Heart right ventricle (tissue), 16 donors: Measurements from ENCODE around the gene TAF12. TPM values are rescaled to one million over a fixed set of nuclear protein-coding genes. Genes with fewer than 3 reads are reported as not detected.
A peak's percentile ranks its signal among the peaks of the same experiment; 100 is the strongest.

Experiments
- ATAC-seq, 8 donors: fragments of 200-7000 bp; cut with Tn5 transposase; one replicate each; pipeline ENCODE4 v1.9.1; 2020; ENCODE audit warnings: mild to moderate bottlenecking in 8 of 8, moderate library complexity in 8 of 8, moderate number of reproducible peaks in 1 of 8
- DNase-seq, 2 donors: peaks; one replicate each; pipeline ENCODE4 v3.0.0-alpha.2; 2020
- H3K27ac ChIP-seq, 10 donors: fragments of 200-600 bp; sonication (generic) in 2 of 10; one replicate each; pipeline versions ENCODE4 v1.5.0 to v1.8.0; 2020 to 2022; ENCODE audit warnings: mild to moderate bottlenecking in 3 of 10
- H3K27me3 ChIP-seq, 7 donors: fragments of 200-600 bp; one replicate each; pipeline ENCODE4 v1.8.0; 2021 to 2022; ENCODE audit warnings: mild to moderate bottlenecking in 2 of 7
- H3K36me3 ChIP-seq, 9 donors: fragments of 200-600 bp; sonication (generic) in 1 of 9; one replicate each; pipeline versions ENCODE4 v1.5.0 to v1.8.0; 2020 to 2022; ENCODE audit warnings: mild to moderate bottlenecking in 2 of 9
- H3K4me1 ChIP-seq, 9 donors: fragments of 200-600 bp; sonication (generic) in 1 of 9; one replicate each; pipeline versions ENCODE4 v1.5.0 to v1.8.0; 2020 to 2022; ENCODE audit warnings: mild to moderate bottlenecking in 4 of 9
- H3K4me3 ChIP-seq, 10 donors: fragments of 200-600 bp; sonication (generic) in 2 of 10; one replicate each; pipeline versions ENCODE4 v1.5.0 to v1.8.0; 2020 to 2022; ENCODE audit warnings: mild to moderate bottlenecking in 7 of 10, moderate library complexity in 2 of 10
- H3K9me3 ChIP-seq, 11 donors: fragments of 200-600 bp in 10 of 11; sonication (generic) in 2 of 11; one replicate each; pipeline versions ENCODE4 v1.5.0 to v1.8.0; 2013 to 2022; ENCODE audit warnings: mild to moderate bottlenecking in 2 of 11, control low read depth in 1 of 11, moderate library complexity in 1 of 11
- WGBS, 2 donors: extraction: QIAGEN DNeasy Blood & Tissue Kit; methylation state at CpG; one replicate each; pipeline ENCODE4 v1.1.7; 2013; ENCODE audit warnings: inconsistent platforms in 1 of 2; 5-methylcytosine and 5-hydroxymethylcytosine counted together
- intact Hi-C, 10 donors: fragments of 100-400 bp; cut with DNase I; formaldehyde crosslinking; loops; one replicate each; pipeline versions ENCODE4 v1.11.1 to v1.14.2; 2022
- polyA plus RNA-seq, 2 donors: library from polyadenylated mRNA; stranded (reverse); fragments of 200-250 nt; gene quantifications; one replicate each; pipeline ENCODE4 v1.2.3, GENCODE V29; 2013
- total RNA-seq, 10 donors: library from RNA; stranded (reverse); fragmentation: NEBNext Ultra II Directional in 3 of 10; extraction: Animal tissue kit (Norgen Biotek cat#: 25700) in 3 of 10; gene quantifications; one replicate each; pipeline versions ENCODE4 v1.2.1 to v1.2.4, GENCODE V29; 2021 to 2023
- TF ChIP-seq, protein P1 (sequence below), 9 donors: fragments of 200-600 bp; sonication (generic) in 2 of 9; IDR thresholded peaks; one replicate each; pipeline versions ENCODE4 v1.5.0 to v1.8.0; 2021 to 2022; ENCODE audit warnings: antibody characterized with exemption in 9 of 9, mild to moderate bottlenecking in 5 of 9, moderate library complexity in 1 of 9
- donor health status: Arrhythmogenic right ventricular cardiomyopathy.
- donor health status: ischemic (EF 13 %, LVEDD 7.1; RV severe dilation, severe dysfunction).
- donor health status: healthy with polysubstance abuse.
- donor health status: DM: no; HTN: yes; CAD: no.
- donor health status: DM: no; HTN: no; CAD: no.
- donor health status: ischemic (EF 25% LVEDD 6.9; RV normal size, moderate dysfunction).
- donor health status: ischemic (EF 25% LVEDD 5.7; RV mildly dilated, moderate dysfunction).
- donor health status: healthy.
- donor health status: DM: yes; HTN: yes; CAD: no.
- donor health status: Ischemic cardiomyopathy.
- donor health status: ischemic (EF 35%, LVEDD 5.7; RV mildly dilated, moderate dysfunction).
- donor health status: nonischemic (EF 11% LVEDD 7.7; RV severe dilation, severe dysfunction).
- donor health status: DM: yes; HTN: yes; CAD: no.
- donor health status: PGD.
- donor health status: ischemic (EF 29% LVEDD 5.4; RV normal size, mild dysfunction).
- donor health status: nonischemic (EF 23%, LVEDD 6.1; RV moderate dilation, normal function).

The TAF12 gene
- total and polyA plus RNA-seq, 12 donors, result 17.2 to 41.6 (median 20.7) TPM

DNA sequence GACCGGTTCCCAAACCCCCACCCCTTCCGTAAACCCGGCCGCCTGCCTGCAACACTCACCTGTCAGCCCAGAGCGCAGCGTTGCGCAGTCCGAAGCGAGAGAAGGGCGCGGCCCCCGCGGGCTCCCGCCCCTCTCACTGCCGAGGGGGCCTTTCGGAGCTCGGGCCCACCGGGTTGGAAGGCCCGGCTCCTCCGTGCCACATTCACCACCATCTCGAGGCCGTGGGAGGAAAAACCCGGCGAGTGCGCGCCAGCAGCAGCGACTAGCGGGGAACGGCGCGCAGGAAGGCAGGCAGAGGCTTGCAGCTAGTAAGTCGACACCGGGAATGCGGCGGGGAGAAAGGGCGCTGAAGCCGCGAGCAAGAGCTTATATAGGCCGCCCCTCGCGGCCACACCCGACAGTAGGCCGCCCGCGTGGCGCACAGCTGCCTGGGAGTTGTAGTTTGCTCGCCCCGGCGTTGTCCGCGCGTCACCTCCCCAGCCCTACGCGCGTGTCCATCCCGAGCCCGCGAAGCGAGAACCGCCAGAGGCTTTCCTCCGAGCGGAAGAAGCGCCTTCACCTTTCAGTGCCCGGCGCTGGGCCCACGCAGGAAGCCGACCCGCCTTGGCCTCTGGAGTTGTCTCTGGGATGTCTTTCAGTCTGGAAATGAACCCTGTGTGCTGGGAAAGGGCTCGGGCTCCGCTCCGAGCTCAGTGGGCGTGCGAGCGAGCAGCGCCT is 61.2 kb downstream of the TAF12 start:
- intact Hi-C loops, result loop anchor here in 2 of 10 donors (2.0 kb wide), 1 partner anchor 29 kb away; the partner anchor contains the start of gene TRNAU1AP (in 2 of the 2)
- Histone ChIP-seq H3K4me1 (peaks cover 0 to 48% (median 26%) of the 10 kb centered on the region in 9 donors), H3K27me3 (no peaks in the 10 kb centered on the region), H3K4me3 (peak overlapping the region; percentile 73 to 98 (median 90)), H3K9me3 (no peaks in the 10 kb centered on the region), H3K27ac (peak overlapping the region; percentile 72 to 94 (median 87)), H3K36me3 (peaks cover 3 to 40% (median 23%) of the 10 kb centered on the region in 9 donors)
- TF ChIP-seq, protein P1, sequence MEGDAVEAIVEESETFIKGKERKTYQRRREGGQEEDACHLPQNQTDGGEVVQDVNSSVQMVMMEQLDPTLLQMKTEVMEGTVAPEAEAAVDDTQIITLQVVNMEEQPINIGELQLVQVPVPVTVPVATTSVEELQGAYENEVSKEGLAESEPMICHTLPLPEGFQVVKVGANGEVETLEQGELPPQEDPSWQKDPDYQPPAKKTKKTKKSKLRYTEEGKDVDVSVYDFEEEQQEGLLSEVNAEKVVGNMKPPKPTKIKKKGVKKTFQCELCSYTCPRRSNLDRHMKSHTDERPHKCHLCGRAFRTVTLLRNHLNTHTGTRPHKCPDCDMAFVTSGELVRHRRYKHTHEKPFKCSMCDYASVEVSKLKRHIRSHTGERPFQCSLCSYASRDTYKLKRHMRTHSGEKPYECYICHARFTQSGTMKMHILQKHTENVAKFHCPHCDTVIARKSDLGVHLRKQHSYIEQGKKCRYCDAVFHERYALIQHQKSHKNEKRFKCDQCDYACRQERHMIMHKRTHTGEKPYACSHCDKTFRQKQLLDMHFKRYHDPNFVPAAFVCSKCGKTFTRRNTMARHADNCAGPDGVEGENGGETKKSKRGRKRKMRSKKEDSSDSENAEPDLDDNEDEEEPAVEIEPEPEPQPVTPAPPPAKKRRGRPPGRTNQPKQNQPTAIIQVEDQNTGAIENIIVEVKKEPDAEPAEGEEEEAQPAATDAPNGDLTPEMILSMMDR (IDR thresholded peaks at IDR 0.05), result peak in 2 of 9 donors; percentile 0 to 29
- 0 to 1% methylated on average over 72 to 75 of the region's 75 CpGs for WGBS, 2 donors
- ATAC-seq, result peak; percentile 98 to 99 (median 99)
- DNase-seq, result peak; percentile 94 to 95

DNA sequence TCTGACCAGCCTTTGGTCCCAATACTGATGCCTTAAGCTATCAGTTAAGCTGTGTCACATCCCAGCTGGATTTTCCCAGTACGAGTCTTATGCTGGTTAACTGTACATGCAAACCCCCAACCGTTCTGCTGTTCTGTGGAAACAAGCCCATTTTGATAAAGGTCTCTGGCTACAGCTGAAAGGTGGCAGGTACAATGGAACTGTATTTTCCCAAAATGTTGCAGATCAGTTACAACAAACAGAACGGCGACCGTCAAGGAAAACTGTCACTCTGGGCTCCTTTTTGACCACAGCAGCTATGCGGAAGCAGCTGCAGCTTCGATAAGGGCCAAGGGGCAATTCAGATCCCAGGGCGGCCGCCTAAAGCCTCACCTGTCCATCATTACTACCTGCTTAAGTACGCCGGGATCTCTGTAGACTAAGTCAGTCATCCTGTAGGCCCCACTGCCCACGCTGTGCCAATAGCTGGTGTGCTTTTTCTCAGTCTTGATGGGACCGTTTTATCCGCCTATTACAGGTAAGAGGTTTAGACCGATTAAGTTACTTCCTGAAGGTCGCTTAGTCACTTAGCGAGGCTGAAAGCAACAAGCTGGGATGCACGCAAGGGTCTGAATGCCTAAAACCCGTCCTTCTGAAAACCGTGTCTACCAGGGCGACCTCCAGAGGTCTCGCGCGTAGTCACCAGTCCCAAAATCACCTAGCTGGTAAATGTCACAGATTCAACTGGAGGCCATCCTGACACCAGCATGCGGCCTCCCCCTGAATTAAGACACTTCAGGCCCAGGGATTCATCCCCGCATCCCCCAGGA is 61.9 kb downstream of the TAF12 start:
- Histone ChIP-seq H3K27ac (peak overlapping the region; percentile 72 to 94 (median 87)), H3K4me1 (peaks cover 0 to 48% (median 26%) of the 10 kb centered on the region in 9 donors), H3K27me3 (no peaks in the 10 kb centered on the region), H3K4me3 (peak overlapping the region; percentile 73 to 98 (median 90)), H3K36me3 (peaks cover 3 to 46% (median 24%) of the 10 kb centered on the region in 9 donors), H3K9me3 (no peaks in the 10 kb centered on the region)
- WGBS, 2 donors, result 1 to 2% methylated on average over 26 of the region's 26 CpGs
- ATAC-seq (peak; percentile 4 to 48 (median 28)), DNase-seq (no peak)
- intact Hi-C loops, result loop anchor here in 2 of 10 donors (2.0 kb wide), 1 partner anchor 28 kb away; the partner anchor contains the start of gene TRNAU1AP (in 2 of the 2)
- TF ChIP-seq, protein P1 (IDR thresholded peaks at IDR 0.05), result peak in 4 of 9 donors; percentile 20 to 36 (median 30)

DNA sequence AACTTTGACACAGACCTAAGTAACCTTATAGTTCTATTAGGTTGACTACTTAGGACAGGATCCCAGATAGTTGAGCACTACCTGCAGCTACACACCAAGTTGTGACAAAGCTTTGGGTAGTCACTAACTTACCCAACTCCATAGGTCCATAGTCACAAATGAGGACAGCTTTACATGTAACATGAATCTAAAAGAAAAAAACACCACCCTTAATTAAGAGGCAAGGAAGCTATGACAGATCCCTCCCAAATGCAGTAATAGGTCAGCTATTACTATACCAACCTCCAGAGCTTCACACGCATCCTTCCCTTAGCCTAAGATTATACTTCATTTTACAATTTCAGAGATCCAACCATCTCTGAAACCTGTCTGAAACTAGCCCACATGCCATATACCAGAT is 63.5 kb downstream of the TAF12 start:
- DNase-seq (no peak), ATAC-seq (no peak)
- Histone ChIP-seq H3K4me3 (peak overlapping the region in 1 of 10 donors; percentile 85), H3K4me1 (peaks cover 0 to 48% (median 26%) of the 10 kb centered on the region in 9 donors), H3K27ac (peak overlapping the region in 1 of 10 donors; percentile 26), H3K27me3 (no peaks in the 10 kb centered on the region), H3K9me3 (no peaks in the 10 kb centered on the region), H3K36me3 (peaks cover 3 to 62% (median 28%) of the 10 kb centered on the region in 9 donors)
- TF ChIP-seq, protein P1 (IDR thresholded peaks at IDR 0.05), result no peak
- intact Hi-C loops, result loop anchor here in 2 of 10 donors (10.0 kb wide), 2 partner anchors 335 to 345 kb away; partner anchors contain the start of genes ATP5IF1 (in 1 of the 2) and DNAJC8 (in 1 of the 2)
- 92 to 93% methylated on average over 1 of the region's 1 CpG for WGBS, 2 donors

DNA sequence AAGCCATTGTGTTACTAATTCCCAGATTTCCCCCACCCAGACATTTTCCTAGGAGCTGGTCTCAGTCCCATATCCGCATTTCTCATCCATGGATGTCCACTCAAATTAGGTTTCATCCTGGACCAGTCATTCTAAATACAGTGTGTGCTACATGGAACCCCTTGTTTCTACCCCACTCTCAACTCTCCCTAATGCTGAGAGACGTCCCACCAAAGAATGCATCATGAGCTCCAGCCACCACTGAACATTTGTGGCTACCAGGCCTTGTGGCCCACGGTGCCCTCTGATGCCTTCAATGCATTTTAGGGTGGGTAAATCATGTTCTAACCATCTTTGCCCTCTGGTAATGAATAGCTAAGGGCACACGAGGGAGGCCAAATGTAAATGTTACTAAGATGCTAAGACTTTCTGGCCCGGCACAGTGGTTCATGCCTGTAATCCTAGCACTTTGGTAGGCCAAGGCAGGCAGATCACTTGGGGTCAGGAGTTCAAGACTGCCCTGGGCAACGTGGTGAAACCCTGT is 64.1 kb downstream of the TAF12 start:
- peaks cover 0 to 48% (median 26%) of the 10 kb centered on the region in 9 donors for H3K4me1 ChIP-seq
- no peak for DNase-seq
- peak overlapping the region in 1 of 10 donors; percentile 26 for H3K27ac ChIP-seq
- peaks cover 3 to 67% (median 31%) of the 10 kb centered on the region in 9 donors for H3K36me3 ChIP-seq
- no peak for ATAC-seq
- whole genome bisulfite sequencing, 2 donors, result 82 to 84% methylated on average over 6 of the region's 6 CpGs
- no peak overlapping the region for H3K4me3 ChIP-seq
- intact Hi-C loops, result loop anchor here in 2 of 10 donors (10.0 kb wide), 2 partner anchors 334 to 344 kb away; partner anchors contain the start of genes ATP5IF1 (in 1 of the 2) and DNAJC8 (in 1 of the 2)
- no peaks in the 10 kb centered on the region for H3K27me3 ChIP-seq
- TF ChIP-seq, protein P1 (IDR thresholded peaks at IDR 0.05), result no peak
- H3K9me3 ChIP-seq, result no peaks in the 10 kb centered on the region
